Transverse colon (tissue), 4 donors: ENCODE data around the gene TMPRSS9.
"Not testable (repeated sequence)": the region's sequence is repeated elsewhere in the genome, so short reads cannot be mapped to it uniquely, and the experiment has no call there.

Source experiments
- EP300 ChIP-seq: sonication (generic); formaldehyde crosslinking; IDR thresholded peaks from one replicate; pipeline ENCODE4 v1.6.1; 2017; ENCODE audit warnings: antibody characterized with exemption, low read depth
- POLR2A ChIP-seq: fragments of 450-650 bp; IDR thresholded peaks from one replicate; pipeline ENCODE4 v1.6.1; 2016; ENCODE audit warnings: antibody characterized with exemption, mild to moderate bottlenecking, moderate library complexity
- POLR2AphosphoS5 ChIP-seq, 3 donors: sonication (generic); formaldehyde crosslinking; IDR thresholded peaks; one replicate each; pipeline ENCODE4 v1.6.1; 2016; ENCODE audit warnings: antibody characterized with exemption in 3 of 3
- TF ChIP-seq, protein P1 (sequence below), 5 experiments: fragments of 200-600 bp in 3 of 5; fragments of 450-650 bp in 2 of 5; sonication (generic) in 3 of 5; IDR thresholded peaks; 1 replicate in 2 of 5; 2 replicates in 3 of 5; pipeline ENCODE4 v1.5.1; 2016 to 2017; ENCODE audit warnings: antibody characterized with exemption in 5 of 5, inconsistent platforms in 3 of 5, mild to moderate bottlenecking in 2 of 5, moderate library complexity in 1 of 5

DNA sequence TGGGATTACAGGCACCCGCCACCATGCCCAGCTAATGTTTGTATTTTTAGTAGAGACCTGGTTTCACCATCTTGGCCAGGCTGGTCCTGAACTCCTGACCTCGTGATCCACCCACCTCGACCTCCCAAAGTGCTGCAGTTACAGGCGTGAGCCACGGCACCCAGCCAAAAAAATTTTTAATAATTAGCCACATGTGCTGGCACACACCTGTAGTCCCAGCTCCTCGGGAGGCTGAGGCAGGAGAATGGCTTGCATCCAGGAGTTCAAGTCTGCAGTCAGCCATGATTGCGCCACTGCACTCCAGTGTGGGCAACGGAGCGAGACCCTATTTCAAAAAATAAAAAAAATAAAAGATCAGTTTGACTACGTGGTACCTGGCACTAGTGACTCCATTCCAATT lies 98.7 kb downstream of the TMPRSS9 start:
- TF ChIP-seq, protein P1, sequence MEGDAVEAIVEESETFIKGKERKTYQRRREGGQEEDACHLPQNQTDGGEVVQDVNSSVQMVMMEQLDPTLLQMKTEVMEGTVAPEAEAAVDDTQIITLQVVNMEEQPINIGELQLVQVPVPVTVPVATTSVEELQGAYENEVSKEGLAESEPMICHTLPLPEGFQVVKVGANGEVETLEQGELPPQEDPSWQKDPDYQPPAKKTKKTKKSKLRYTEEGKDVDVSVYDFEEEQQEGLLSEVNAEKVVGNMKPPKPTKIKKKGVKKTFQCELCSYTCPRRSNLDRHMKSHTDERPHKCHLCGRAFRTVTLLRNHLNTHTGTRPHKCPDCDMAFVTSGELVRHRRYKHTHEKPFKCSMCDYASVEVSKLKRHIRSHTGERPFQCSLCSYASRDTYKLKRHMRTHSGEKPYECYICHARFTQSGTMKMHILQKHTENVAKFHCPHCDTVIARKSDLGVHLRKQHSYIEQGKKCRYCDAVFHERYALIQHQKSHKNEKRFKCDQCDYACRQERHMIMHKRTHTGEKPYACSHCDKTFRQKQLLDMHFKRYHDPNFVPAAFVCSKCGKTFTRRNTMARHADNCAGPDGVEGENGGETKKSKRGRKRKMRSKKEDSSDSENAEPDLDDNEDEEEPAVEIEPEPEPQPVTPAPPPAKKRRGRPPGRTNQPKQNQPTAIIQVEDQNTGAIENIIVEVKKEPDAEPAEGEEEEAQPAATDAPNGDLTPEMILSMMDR (IDR thresholded peaks at IDR 0.05): not testable (repeated sequence)
- TF ChIP-seq POLR2A; POLR2AphosphoS5 (IDR thresholded peaks at IDR 0.05); EP300: not testable (repeated sequence)
